Ectodermal cell (in vitro differentiated cells): ENCODE data around the gene TPSB2.

ENCODE experiments used
- H3K27ac ChIP-seq: 2 replicates; pipeline ENCODE4 v1.7.0; 2013; ENCODE audit warnings: mild to moderate bottlenecking, low read depth, low read length; ENCODE audit not compliant: insufficient read depth, poor library complexity, severe bottlenecking
- H3K27me3 ChIP-seq: 2 replicates; pipeline ENCODE4 v1.7.0; 2013; ENCODE audit warnings: mild to moderate bottlenecking, low read length; ENCODE audit not compliant: insufficient read depth, control insufficient read depth, poor library complexity, severe bottlenecking
- H3K36me3 ChIP-seq: one replicate; pipeline ENCODE4 v1.7.0; 2013; ENCODE audit warnings: low read length; ENCODE audit not compliant: control insufficient read depth, insufficient read depth
- H3K4me1 ChIP-seq: one replicate; pipeline ENCODE4 v1.7.0; 2013; ENCODE audit warnings: low read length; ENCODE audit not compliant: control insufficient read depth, insufficient read depth
- H3K4me3 ChIP-seq: 2 replicates; pipeline ENCODE4 v1.7.0; 2013; ENCODE audit warnings: low read depth, low read length, control low read depth; ENCODE audit not compliant: insufficient read depth
- H3K9me3 ChIP-seq: 2 replicates; pipeline ENCODE4 v1.7.0; 2013; ENCODE audit warnings: mild to moderate bottlenecking, low read length, moderate library complexity; ENCODE audit not compliant: control insufficient read depth
- WGBS, 2 experiments: methylation state at CpG; one replicate each; pipeline ENCODE4 v1.1.7; 2013; ENCODE audit warnings: missing lambda C conversion rate in 2 of 2; 5-methylcytosine and 5-hydroxymethylcytosine counted together

The TPSB2 gene

GRCh38 chr16:1182950-1183907, 46.8 kb downstream of the TPSB2 start:
- Histone ChIP-seq H3K36me3 (no peaks in the 10 kb centered on the region), H3K4me1 (peaks cover 19% of the 10 kb centered on the region), H3K4me3 (no peak overlapping the region), H3K27ac (no peak overlapping the region), H3K27me3 (no peaks in the 10 kb centered on the region), H3K9me3 (no peaks in the 10 kb centered on the region)
- 62 to 63% methylated on average over 45 of the region's 45 CpGs for whole genome bisulfite sequencing, 2 experiments

GRCh38 chr16:1182316-1182671, 47.7 kb downstream of the TPSB2 start:
- no peaks in the 10 kb centered on the region for H3K27me3 ChIP-seq
- H3K36me3 ChIP-seq, result no peaks in the 10 kb centered on the region
- 61 to 71% methylated on average over 19 of the region's 19 CpGs for WGBS, 2 experiments
- H3K4me1 ChIP-seq, result peaks cover 19% of the 10 kb centered on the region
- H3K9me3 ChIP-seq, result no peaks in the 10 kb centered on the region
- H3K4me3 ChIP-seq, result no peak overlapping the region
- no peak overlapping the region for H3K27ac ChIP-seq

- Histone ChIP-seq H3K4me3 (no peak overlapping the region), H3K9me3 (no peaks in the 10 kb centered on the region), H3K4me1 (peaks cover 20% of the 10 kb centered on the region), H3K36me3 (no peaks in the 10 kb centered on the region), H3K27ac (no peak overlapping the region), H3K27me3 (no peaks in the 10 kb centered on the region)
- 82 to 84% methylated on average over 39 of the region's 39 CpGs for WGBS, 2 experiments
These were observed 48.3 kb downstream of the TPSB2 start for GRCh38 chr16:1181404-1182315.

- H3K9me3 ChIP-seq, result no peaks in the 10 kb centered on the region
- H3K4me3 ChIP-seq, result no peak overlapping the region
- H3K4me1 ChIP-seq, result peaks cover 23% of the 10 kb centered on the region
- H3K27me3 ChIP-seq, result no peaks in the 10 kb centered on the region
- no peak overlapping the region for H3K27ac ChIP-seq
- 87 to 89% methylated on average over 38 of the region's 38 CpGs for WGBS, 2 experiments
- no peaks in the 10 kb centered on the region for H3K36me3 ChIP-seq
These were observed 49.2 kb downstream of the TPSB2 start for GRCh38 chr16:1180549-1181403.
